Neural cell (in vitro differentiated cells): Measurements from ENCODE around the gene KIAA2012.

Source experiments
- CTCF ChIP-seq: fragments of 450-650 bp; IDR thresholded peaks from 2 replicates; pipeline ENCODE4 v1.5.1; 2014; ENCODE audit warnings: antibody characterized with exemption, mild to moderate bottlenecking, moderate library complexity; ENCODE audit not compliant: poor library complexity, severe bottlenecking
- POLR2AphosphoS5 ChIP-seq: IDR thresholded peaks from 2 replicates; pipeline ENCODE4 v1.6.1; 2012
- SMC3 ChIP-seq: fragments of 450-650 bp; conservative IDR thresholded peaks from 2 replicates; pipeline ENCODE4 v1.6.1; 2014; ENCODE audit warnings: antibody characterized with exemption, mild to moderate bottlenecking, moderate library complexity; ENCODE audit not compliant: poor library complexity
- TAF1 ChIP-seq: IDR thresholded peaks from 2 replicates; pipeline ENCODE4 v1.6.1; 2012; ENCODE audit warnings: low read depth

GRCh38 chr2:202215179-202215578 lies 142.1 kb downstream of the KIAA2012 start:
- TF ChIP-seq CTCF (no peak), POLR2AphosphoS5 (no peak), TAF1 (no peak), SMC3 (no peak)
